Dendritic cell treated with granulocyte-macrophage colony-stimulating factor and Interleukin-4, amounts not matched to agents 40 ng/mL and 50 ng/mL, for 4 days (primary cell): ENCODE data around the gene SYTL1.
"Not testable (repeated sequence)": the region's sequence is repeated elsewhere in the genome, so short reads cannot be mapped to it uniquely, and the experiment has no call there.

Experiments used
- H3K27ac Mint-ChIP-seq: one replicate; pipeline ENCODE4 v1.8.0; 2022; ENCODE audit warnings: mild to moderate bottlenecking, mixed read lengths
- H3K27me3 Mint-ChIP-seq: one replicate; pipeline ENCODE4 v1.8.0; 2022; ENCODE audit warnings: mild to moderate bottlenecking, mixed read lengths
- H3K36me3 Mint-ChIP-seq: one replicate; pipeline ENCODE4 v1.8.0; 2022; ENCODE audit warnings: low read depth, mixed read lengths
- H3K4me1 Mint-ChIP-seq: one replicate; pipeline ENCODE4 v1.8.0; 2022; ENCODE audit warnings: low read depth, mixed read lengths
- H3K4me3 Mint-ChIP-seq: one replicate; pipeline ENCODE4 v1.8.0; 2022; ENCODE audit warnings: mild to moderate bottlenecking, moderate library complexity, mixed read lengths
- H3K9me3 Mint-ChIP-seq: one replicate; pipeline ENCODE4 v1.8.0; 2022; ENCODE audit warnings: mixed read lengths
- intact Hi-C: fragments of 100-400 bp; cut with micrococcal nuclease; formaldehyde crosslinking; loops from one replicate; pipeline ENCODE4 v1.15.0; 2022

Gene SYTL1

DNA sequence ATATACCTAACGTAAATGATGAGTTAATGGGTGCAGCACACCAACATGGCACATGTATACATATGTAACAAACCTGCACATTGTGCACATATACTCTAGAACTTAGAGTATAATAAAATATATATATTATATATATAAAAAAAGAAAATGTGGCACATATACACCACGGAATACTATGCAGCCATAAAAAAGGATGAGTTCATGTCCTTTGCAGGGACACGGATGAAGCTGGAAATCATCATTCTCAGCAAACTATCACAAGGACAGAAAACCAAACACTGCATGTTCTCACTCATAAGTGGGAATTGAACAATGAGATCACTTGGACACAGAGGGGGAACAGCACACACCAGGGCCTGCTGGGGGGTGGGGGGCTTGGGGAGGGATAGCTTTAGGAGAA, 43.0 kb downstream of the SYTL1 start:
- H3K36me3 Mint-ChIP-seq = not testable (repeated sequence)

DNA sequence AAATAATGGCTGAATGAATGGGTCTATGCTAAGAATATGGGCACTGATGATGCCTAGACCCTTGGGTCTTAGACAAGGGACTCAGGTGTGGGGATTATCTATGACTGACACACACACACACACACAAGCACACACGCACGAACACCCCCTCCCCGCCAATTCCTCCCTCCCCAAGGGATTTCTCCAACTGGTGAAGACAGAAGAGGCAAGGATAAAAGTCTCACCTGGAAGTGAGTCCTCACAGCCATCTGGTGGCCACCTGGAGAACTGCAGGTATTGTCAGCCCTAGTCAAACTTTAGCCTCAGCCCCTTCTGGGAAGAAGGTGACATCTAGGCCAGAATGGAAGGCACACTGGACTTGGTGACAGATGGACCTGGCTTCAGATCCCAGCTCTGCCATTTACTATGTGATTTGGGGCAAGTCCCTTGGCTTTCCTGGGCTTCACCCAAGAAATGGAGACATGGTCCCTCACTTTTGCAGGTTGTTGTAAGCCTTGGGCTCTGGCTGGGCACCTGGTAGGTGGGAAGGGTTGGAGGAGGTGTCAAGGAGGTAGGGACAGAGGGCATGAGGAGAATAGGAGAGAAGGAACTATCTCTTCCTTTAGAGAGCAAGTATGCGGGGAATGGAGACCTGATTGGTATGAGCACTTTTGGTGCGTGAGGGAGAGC, 46.6 kb downstream of the SYTL1 start:
- intact Hi-C loops = loop anchor here (1.0 kb wide), 1 partner anchor 31 kb away; no protein-coding TSS in a partner anchor
- Mint-ChIP-seq H3K27ac (no peak overlapping the region), H3K4me3 (no peak overlapping the region), H3K9me3 (no peaks in the 10 kb centered on the region), H3K27me3 (peaks cover 52% of the 10 kb centered on the region), H3K36me3 (no peaks in the 10 kb centered on the region), H3K4me1 (peaks cover 20% of the 10 kb centered on the region)

More for the DNA sequence above, 43.0 kb downstream of the SYTL1 start:
- H3K4me1 Mint-ChIP-seq = peaks cover 26% of the 10 kb centered on the region
- H3K9me3 Mint-ChIP-seq, H3K4me3 Mint-ChIP-seq, intact Hi-C loops, H3K27ac Mint-ChIP-seq: not testable (repeated sequence)
- peaks cover 41% of the 10 kb centered on the region for H3K27me3 Mint-ChIP-seq

DNA sequence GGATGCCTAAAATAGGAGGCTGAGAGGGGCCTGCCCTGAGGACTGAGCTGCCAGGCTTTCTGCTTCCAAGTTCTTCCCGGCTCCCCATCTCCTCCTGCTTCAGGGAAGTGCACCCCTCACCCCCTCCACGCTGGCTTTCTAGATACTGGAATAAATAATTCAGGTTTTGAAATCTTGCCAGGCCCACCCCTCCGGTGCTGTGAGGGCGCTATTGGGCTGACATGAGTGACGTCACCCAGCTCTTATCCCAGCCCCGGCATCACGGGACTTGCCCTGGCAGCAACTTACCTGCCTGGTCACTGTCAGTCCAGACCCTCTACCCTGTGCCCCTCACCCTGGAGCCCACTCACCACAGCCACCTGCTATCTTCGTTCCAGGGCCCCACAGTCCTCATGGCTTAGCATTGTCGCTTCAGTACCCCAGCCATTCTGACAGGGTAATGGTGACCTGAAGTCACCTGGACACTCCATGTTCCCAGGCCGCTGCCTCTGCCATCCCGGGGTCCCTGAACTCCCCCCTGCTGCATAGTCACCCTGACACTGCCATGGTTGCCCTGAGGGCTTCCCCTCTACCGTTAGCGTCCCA, 49.8 kb downstream of the SYTL1 start:
- intact Hi-C loops = loop anchor here (1.0 kb wide), 2 partner anchors 34 to 91 kb away; no protein-coding TSS in a partner anchor
- H3K36me3 Mint-ChIP-seq = no peaks in the 10 kb centered on the region
- H3K4me1 Mint-ChIP-seq = peaks cover 20% of the 10 kb centered on the region
- no peaks in the 10 kb centered on the region for H3K9me3 Mint-ChIP-seq
- peak overlapping the region; percentile 76 for H3K4me3 Mint-ChIP-seq
- peak overlapping the region; percentile 74 for H3K27ac Mint-ChIP-seq
- H3K27me3 Mint-ChIP-seq = peaks cover 43% of the 10 kb centered on the region

DNA sequence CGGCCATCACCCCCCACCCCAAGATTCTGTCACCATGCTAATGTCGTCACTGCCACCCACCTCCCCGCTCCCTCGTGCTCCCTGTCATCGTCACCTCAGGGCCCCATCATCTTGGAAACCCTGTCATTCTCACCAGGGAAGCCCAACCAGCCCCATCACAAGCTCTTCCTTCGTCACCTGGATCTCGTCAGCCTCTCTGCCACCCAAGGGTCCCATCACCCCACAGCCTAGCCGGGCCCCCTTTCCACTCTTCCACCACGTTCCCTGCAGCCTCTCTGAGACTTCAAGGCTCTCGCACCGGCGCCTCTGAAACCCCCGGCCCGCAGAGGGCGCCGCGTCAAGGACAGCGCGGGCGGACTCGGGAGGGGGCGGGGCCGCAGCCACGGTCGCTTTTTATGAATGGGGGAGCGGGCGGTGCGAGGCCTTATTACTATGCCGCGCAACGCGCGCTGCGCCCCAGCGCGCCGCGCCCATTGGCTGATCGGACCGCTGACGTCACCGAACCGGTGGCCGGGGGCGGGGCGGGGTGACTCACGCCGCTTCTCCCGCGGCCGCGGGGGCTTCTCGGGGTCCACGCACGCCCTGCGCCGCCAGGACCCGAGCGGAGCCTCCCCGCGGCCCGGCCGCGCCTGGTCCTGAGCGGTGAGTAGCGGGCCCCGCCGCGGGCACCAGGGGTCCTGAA, 50.4 kb downstream of the SYTL1 start, which contains the start of gene GPR3:
GPR3 (plus strand) TSS at position 527 of the 682 bp plus-strand sequence. CDS start 1,177 bp downstream, outside the sequence.
- Mint-ChIP-seq H3K9me3 (no peaks in the 10 kb centered on the region), H3K4me1 (peaks cover 25% of the 10 kb centered on the region), H3K4me3 (peak within 1 kb of the TSS; percentile 76), H3K36me3 (no peaks in the 10 kb centered on the region), H3K27me3 (peaks cover 38% of the 10 kb centered on the region), H3K27ac (peak within 1 kb of the TSS; percentile 74)
- intact Hi-C loops = loop anchor here (1.0 kb wide), 2 partner anchors 35 to 92 kb away; no protein-coding TSS in a partner anchor

DNA sequence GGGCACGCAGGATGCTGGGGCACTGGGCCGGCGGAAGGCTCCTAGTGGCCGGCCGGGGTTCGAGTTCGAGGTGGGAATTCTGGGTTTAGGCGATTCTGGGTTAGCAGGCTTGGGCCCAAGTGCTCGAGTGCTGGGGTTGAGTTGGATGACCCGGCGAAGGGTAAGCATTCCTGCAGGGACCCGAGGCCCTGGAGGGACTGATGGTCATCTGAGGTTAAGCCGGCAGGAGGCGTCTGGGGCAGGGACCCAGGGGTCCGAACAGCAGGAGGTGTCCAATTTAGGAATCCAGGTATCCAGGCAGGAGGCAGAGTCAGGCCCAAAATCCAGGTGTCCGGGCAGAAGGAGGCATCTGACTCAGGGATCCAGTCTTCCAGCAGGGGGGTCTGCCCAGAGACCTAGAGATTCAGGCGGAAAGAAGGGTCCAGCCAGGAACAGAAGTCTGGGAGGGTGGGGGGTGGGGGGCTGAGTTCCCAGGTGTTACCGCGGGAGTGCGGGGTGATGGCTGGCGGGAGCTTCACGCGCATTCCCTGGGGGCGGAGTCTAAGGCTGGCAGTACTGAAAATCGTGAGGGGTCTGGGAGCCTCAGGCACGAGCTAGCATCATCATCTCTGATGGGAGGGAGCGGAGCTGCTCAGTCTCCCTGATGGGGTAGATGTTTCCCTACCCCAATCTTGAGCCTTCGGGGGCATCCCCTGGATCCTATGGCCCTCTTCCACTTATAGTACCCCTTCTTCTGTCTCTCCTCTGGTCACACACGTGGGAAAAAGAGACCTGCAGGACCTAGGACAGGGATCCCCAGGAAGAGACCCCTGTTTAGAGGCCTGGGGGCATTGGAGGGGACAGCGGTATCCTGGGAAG, 51.2 kb downstream of the SYTL1 start:
- H3K9me3 Mint-ChIP-seq = no peaks in the 10 kb centered on the region
- H3K4me1 Mint-ChIP-seq = peaks cover 25% of the 10 kb centered on the region
- intact Hi-C loops = loop anchor here (1.0 kb wide), 2 partner anchors 36 to 93 kb away; no protein-coding TSS in a partner anchor
- peak overlapping the region; percentile 74 for H3K27ac Mint-ChIP-seq
- peaks cover 38% of the 10 kb centered on the region for H3K27me3 Mint-ChIP-seq
- H3K4me3 Mint-ChIP-seq = peak overlapping the region; percentile 76
- H3K36me3 Mint-ChIP-seq = no peaks in the 10 kb centered on the region

DNA sequence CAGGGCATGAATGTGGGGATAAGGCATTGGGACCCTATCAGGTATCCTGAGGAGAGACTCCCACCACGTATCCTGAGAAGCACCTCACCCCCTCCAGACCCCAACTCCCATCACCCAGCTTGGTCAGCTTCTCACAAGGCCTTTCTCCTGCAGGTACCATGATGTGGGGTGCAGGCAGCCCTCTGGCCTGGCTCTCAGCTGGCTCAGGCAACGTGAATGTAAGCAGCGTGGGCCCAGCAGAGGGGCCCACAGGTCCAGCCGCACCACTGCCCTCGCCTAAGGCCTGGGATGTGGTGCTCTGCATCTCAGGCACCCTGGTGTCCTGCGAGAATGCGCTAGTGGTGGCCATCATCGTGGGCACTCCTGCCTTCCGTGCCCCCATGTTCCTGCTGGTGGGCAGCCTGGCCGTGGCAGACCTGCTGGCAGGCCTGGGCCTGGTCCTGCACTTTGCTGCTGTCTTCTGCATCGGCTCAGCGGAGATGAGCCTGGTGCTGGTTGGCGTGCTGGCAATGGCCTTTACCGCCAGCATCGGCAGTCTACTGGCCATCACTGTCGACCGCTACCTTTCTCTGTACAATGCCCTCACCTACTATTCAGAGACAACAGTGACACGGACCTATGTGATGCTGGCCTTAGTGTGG, 51.9 kb downstream of the SYTL1 start:
- Mint-ChIP-seq H3K27ac (no peak overlapping the region), H3K27me3 (peaks cover 35% of the 10 kb centered on the region), H3K9me3 (no peaks in the 10 kb centered on the region), H3K36me3 (no peaks in the 10 kb centered on the region), H3K4me3 (no peak overlapping the region), H3K4me1 (peaks cover 25% of the 10 kb centered on the region)
- intact Hi-C loops = no loop called here

DNA sequence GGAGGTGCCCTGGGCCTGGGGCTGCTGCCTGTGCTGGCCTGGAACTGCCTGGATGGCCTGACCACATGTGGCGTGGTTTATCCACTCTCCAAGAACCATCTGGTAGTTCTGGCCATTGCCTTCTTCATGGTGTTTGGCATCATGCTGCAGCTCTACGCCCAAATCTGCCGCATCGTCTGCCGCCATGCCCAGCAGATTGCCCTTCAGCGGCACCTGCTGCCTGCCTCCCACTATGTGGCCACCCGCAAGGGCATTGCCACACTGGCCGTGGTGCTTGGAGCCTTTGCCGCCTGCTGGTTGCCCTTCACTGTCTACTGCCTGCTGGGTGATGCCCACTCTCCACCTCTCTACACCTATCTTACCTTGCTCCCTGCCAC, 52.4 kb downstream of the SYTL1 start:
- peaks cover 35% of the 10 kb centered on the region for H3K27me3 Mint-ChIP-seq
- H3K27ac Mint-ChIP-seq = no peak overlapping the region
- H3K4me3 Mint-ChIP-seq = no peak overlapping the region
- intact Hi-C loops = no loop called here
- peaks cover 25% of the 10 kb centered on the region for H3K4me1 Mint-ChIP-seq
- no peaks in the 10 kb centered on the region for H3K36me3 Mint-ChIP-seq
- no peaks in the 10 kb centered on the region for H3K9me3 Mint-ChIP-seq

DNA sequence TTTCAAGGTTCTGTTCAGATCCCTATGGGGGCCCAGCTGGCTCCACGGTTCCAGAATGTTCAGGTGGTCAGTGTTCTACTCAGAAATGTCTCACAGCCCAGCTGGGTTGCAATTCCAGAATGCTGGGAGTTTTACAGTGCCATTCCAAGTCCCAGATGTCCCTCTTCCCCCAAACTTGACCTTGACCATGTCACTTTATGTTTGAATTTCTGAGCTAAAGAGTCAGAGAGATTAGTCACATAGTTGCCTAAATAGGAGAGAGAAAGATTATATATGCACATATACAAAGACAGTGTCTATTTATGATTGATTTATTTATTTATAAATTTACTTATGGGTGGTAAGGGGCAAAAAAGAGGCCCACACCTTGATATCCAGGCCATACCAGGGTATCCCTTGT, 53.1 kb downstream of the SYTL1 start:
- Mint-ChIP-seq H3K9me3 (no peaks in the 10 kb centered on the region), H3K4me3 (no peak overlapping the region), H3K36me3 (no peaks in the 10 kb centered on the region), H3K27me3 (peaks cover 29% of the 10 kb centered on the region), H3K4me1 (peaks cover 25% of the 10 kb centered on the region), H3K27ac (no peak overlapping the region)
- intact Hi-C loops = loop anchor here (1.0 kb wide), 1 partner anchor 94 kb away; no protein-coding TSS in a partner anchor

DNA sequence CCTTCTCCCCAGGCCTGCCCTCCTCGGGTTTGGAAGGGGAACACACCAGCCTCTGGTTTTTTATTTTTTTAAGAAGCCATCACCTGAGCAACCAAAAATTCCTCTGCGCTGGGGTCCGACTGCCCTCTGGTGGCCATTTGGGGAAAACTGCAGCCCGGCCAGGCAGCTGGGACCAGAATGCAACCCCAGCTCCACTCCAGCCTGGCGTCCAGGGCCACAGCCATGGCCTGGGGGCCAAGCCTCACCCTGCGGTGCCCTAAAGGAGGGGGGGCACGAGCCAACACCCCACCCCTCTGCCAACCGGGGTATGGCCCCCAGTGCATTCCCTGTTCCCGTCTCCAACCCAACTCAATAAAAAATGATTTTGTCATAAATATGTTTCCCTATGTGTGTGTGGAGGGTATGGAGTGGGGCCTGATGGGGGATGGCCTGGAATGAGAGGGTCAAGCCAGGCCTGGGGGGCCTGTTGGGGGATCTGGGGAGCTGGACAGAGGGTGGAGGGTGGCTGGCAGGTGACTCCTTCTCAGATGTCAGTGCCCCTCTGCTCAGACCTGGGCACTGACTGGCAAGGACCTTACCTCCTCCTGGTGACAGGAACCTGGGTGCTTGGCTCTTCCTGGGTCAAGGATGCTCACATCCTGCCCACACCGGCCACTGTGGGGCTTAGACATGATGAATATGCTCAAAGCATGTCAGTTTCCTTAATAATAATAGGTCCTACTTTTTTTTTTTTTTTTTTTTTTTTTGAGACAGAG, 53.8 kb downstream of the SYTL1 start:
- H3K4me3 Mint-ChIP-seq = no peak overlapping the region
- no peak overlapping the region for H3K27ac Mint-ChIP-seq

DNA sequence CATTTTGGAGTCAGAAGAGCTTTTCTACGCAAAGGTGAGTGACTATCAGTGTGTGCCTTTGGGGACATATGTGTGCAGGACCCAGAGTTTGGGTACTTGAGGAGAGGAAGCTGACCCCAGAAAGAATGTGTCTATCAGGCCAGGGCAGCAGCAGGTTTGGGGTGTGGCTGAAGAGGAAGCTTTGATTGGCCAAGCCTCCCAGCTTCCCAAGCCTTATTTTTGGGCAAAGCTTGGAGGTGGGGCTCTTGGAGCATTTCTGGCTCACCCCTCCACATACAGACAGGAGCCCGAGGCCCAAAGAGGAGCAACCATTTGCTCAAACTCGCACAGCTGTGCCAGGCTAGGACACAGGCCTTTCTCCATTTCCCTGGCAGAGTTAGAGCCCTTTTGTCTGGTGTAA, 55.3 kb downstream of the SYTL1 start:
- Mint-ChIP-seq H3K9me3 (no peaks in the 10 kb centered on the region), H3K36me3 (no peaks in the 10 kb centered on the region), H3K27ac (no peak overlapping the region), H3K27me3 (peaks cover 13% of the 10 kb centered on the region), H3K4me1 (peaks cover 19% of the 10 kb centered on the region), H3K4me3 (no peak overlapping the region)
- intact Hi-C loops = no loop called here

More for the DNA sequence above, 53.8 kb downstream of the SYTL1 start:
- intact Hi-C loops = loop anchor here (1.0 kb wide), 1 partner anchor 94 kb away; no protein-coding TSS in a partner anchor
- Mint-ChIP-seq H3K4me1 (peaks cover 30% of the 10 kb centered on the region), H3K27me3 (peaks cover 26% of the 10 kb centered on the region), H3K9me3 (no peaks in the 10 kb centered on the region), H3K36me3 (no peaks in the 10 kb centered on the region)

DNA sequence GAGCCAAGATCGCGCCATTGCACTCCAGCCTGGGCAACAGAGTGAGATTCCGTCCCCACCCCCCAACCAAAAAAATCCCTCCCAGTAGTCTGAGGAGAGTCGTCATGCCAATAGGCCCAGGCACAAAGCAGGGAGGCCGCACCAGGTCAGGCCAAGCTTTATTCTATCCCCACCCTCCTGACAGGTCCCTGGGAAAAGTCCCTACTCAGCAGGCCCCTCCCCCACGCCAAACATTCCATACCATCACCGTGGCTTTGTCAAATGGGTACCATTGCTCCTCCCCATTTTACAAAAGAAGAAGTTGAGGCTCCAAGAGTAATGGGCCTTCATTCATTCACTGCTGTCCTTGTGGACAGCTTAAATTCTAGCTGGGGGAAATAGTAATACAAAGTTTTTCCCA, 55.9 kb downstream of the SYTL1 start:
- Mint-ChIP-seq H3K4me1 (peaks cover 22% of the 10 kb centered on the region), H3K9me3 (no peaks in the 10 kb centered on the region), H3K27me3 (peaks cover 9% of the 10 kb centered on the region), H3K36me3 (no peaks in the 10 kb centered on the region), H3K4me3 (no peak overlapping the region), H3K27ac (no peak overlapping the region)
- intact Hi-C loops = no loop called here

DNA sequence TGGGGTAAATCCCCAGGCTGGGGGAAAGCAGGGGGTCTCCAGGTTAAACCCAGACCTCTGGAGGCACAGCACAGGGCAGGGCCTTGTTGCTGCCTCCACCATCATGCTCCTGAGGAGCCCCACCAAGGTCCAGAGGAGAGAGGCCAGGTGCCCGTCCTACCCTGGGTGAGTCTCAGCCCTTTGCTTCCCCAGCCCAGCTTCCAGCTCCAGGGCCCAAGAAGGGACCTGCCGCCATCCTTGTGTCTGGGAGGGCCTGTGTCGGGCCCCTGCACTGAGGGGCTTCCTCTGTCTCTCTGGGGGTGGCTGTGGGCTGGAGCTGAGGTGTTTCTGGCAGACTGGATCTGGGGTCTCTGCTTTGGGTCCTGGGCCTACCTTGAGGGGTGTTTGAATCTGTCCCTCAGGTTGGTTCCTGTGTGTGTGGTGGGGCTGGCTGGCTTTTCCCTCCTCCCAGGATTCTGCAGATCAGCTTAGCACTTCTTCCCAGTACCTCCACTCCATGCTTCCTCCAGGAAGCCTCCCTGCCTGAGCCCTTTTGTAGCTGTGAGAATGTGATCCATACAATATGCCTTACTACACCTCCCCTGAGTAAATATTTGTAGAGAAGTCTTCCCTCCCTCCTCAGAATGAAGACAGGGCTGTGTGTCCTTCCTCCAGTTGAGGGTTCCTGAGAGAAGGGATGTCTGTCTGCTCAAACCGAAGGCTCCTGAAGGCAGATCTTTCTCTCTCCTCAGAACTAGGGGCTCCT, 56.8 kb downstream of the SYTL1 start:
- H3K9me3 Mint-ChIP-seq = no peaks in the 10 kb centered on the region
- intact Hi-C loops = no loop called here
- H3K27me3 Mint-ChIP-seq = peaks cover 2% of the 10 kb centered on the region
- peaks cover 30% of the 10 kb centered on the region for H3K4me1 Mint-ChIP-seq
- H3K4me3 Mint-ChIP-seq = no peak overlapping the region
- no peak overlapping the region for H3K27ac Mint-ChIP-seq
- H3K36me3 Mint-ChIP-seq = peaks cover 2% of the 10 kb centered on the region
